Endodermal cell (in vitro differentiated cells): ENCODE data around the gene CFHR3. TPM values are rescaled to one million over a fixed set of nuclear protein-coding genes. Genes with fewer than 3 reads are reported as not detected.
"Not testable (repeated sequence)": the region's sequence is repeated elsewhere in the genome, so short reads cannot be mapped to it uniquely, and the experiment has no call there.

ENCODE experiments used
- DNase-seq: peaks from one replicate; pipeline ENCODE4 v3.0.0-alpha.2; 2017
- H3K27ac ChIP-seq: 2 replicates; pipeline ENCODE4 v1.5.1; 2013; ENCODE audit warnings: mild to moderate bottlenecking, low read depth, low read length, moderate library complexity
- H3K27me3 ChIP-seq: 2 replicates; pipeline ENCODE4 v1.6.1; 2013; ENCODE audit warnings: mild to moderate bottlenecking, low read length, moderate library complexity; ENCODE audit not compliant: insufficient read depth, control insufficient read depth, poor library complexity, severe bottlenecking
- H3K36me3 ChIP-seq: 2 replicates; pipeline ENCODE4 v1.7.0; 2013; ENCODE audit warnings: mild to moderate bottlenecking, low read length, moderate library complexity; ENCODE audit not compliant: control insufficient read depth, insufficient read depth
- H3K4me1 ChIP-seq: one replicate; pipeline ENCODE4 v1.7.0; 2013; ENCODE audit warnings: low read length; ENCODE audit not compliant: control insufficient read depth, insufficient read depth
- H3K4me3 ChIP-seq: 2 replicates; pipeline ENCODE4 v1.5.1; 2013; ENCODE audit warnings: mild to moderate bottlenecking, low read length, moderate library complexity
- H3K9ac ChIP-seq: 2 replicates; pipeline ENCODE4 v1.6.1; 2013; ENCODE audit warnings: mild to moderate bottlenecking, low read length, moderate library complexity; ENCODE audit not compliant: poor library complexity, severe bottlenecking; ENCODE audit errors: extremely low read depth
- H3K9me3 ChIP-seq: 2 replicates; pipeline ENCODE4 v1.6.1; 2013; ENCODE audit warnings: mild to moderate bottlenecking, low read length, moderate library complexity; ENCODE audit not compliant: control insufficient read depth
- H3K27ac Mint-ChIP-seq: 2 replicates; pipeline ENCODE4 v1.8.0; 2020; ENCODE audit warnings: mixed read lengths
- H3K27me3 Mint-ChIP-seq: 2 replicates; pipeline ENCODE4 v1.8.0; 2021; ENCODE audit warnings: mild to moderate bottlenecking, mixed read lengths; ENCODE audit not compliant: insufficient read depth
- H3K36me3 Mint-ChIP-seq: 2 replicates; pipeline ENCODE4 v1.8.0; 2020; ENCODE audit warnings: low read depth, mixed read lengths
- H3K4me1 Mint-ChIP-seq: 2 replicates; pipeline ENCODE4 v1.8.0; 2020; ENCODE audit warnings: mixed read lengths
- H3K4me3 Mint-ChIP-seq: 2 replicates; pipeline ENCODE4 v1.8.0; 2020; ENCODE audit warnings: mild to moderate bottlenecking, moderate library complexity, mixed read lengths
- H3K9me3 Mint-ChIP-seq: 2 replicates; pipeline ENCODE4 v1.8.0; 2020; ENCODE audit warnings: mild to moderate bottlenecking, mixed read lengths
- CTCF ChIP-seq: fragments of 200-600 bp; sonication (generic); conservative IDR thresholded peaks from 2 replicates; pipeline ENCODE4 v1.5.0; 2021; ENCODE audit warnings: antibody characterized with exemption, mild to moderate bottlenecking
- WGBS, 2 experiments: methylation state at CpG; one replicate each; pipeline versions ENCODE4 v1.1.5 to v1.1.7; 2013; ENCODE audit warnings: missing lambda C conversion rate in 2 of 2, mixed read lengths in 1 of 2; ENCODE audit not compliant: insufficient coverage in 1 of 2, insufficient read length in 1 of 2; 5-methylcytosine and 5-hydroxymethylcytosine counted together
- total RNA-seq, 2 donors: library from RNA; stranded (reverse); fragmentation: NEBNext Ultra II Directional in 1 of 2; extraction: Animal tissue kit (Norgen Biotek cat#: 25700) in 1 of 2; gene quantifications; 2 replicates in 1 of 2; 3 replicates in 1 of 2; pipeline ENCODE4 v1.2.1, GENCODE V29; 2021

The CFHR3 gene
- total RNA-seq, 2 donors from 2014 or later, result 1.0 TPM; not detected in 1

- H3K4me3 ChIP-seq, H3K4me3 Mint-ChIP-seq, H3K4me1 Mint-ChIP-seq, H3K4me1 ChIP-seq, DNase-seq, H3K9me3 ChIP-seq, H3K27ac Mint-ChIP-seq, H3K36me3 ChIP-seq, H3K27ac ChIP-seq, H3K36me3 Mint-ChIP-seq, H3K27me3 ChIP-seq, H3K27me3 Mint-ChIP-seq, H3K9ac ChIP-seq: not testable (repeated sequence)
- peak; percentile 78 for TF ChIP-seq CTCF
- H3K9me3 Mint-ChIP-seq, result peaks cover 19% of the 10 kb centered on the region
- WGBS, 2 experiments, result 36 to 58% methylated on average over 3 to 5 of the region's 6 CpGs
These were observed 31.4 kb upstream of the CFHR3 start for GRCh38 chr1:196743244-196743643.

- H3K9ac ChIP-seq, H3K36me3 ChIP-seq, H3K27ac Mint-ChIP-seq, H3K4me1 Mint-ChIP-seq, H3K27me3 ChIP-seq, DNase-seq, H3K36me3 Mint-ChIP-seq, H3K27ac ChIP-seq, H3K9me3 ChIP-seq, H3K9me3 Mint-ChIP-seq, H3K27me3 Mint-ChIP-seq, H3K4me3 Mint-ChIP-seq, H3K4me3 ChIP-seq, H3K4me1 ChIP-seq: not testable (repeated sequence)
- 95 to 100% methylated on average over 1 to 4 of the region's 4 CpGs for WGBS, 2 experiments
These were observed 9.5 kb upstream of the CFHR3 start for GRCh38 chr1:196765019-196765740.

GRCh38 chr1:196769823-196770222 is 4.8 kb upstream of the CFHR3 start:
- 92 to 96% methylated on average over 4 of the region's 4 CpGs for WGBS, 2 experiments
- H3K4me1 ChIP-seq, H3K4me3 Mint-ChIP-seq, H3K27me3 ChIP-seq, H3K9me3 ChIP-seq, H3K4me1 Mint-ChIP-seq, H3K27ac ChIP-seq, H3K36me3 Mint-ChIP-seq, H3K9me3 Mint-ChIP-seq, H3K27ac Mint-ChIP-seq, DNase-seq, H3K36me3 ChIP-seq, H3K9ac ChIP-seq, H3K4me3 ChIP-seq, H3K27me3 Mint-ChIP-seq: not testable (repeated sequence)

GRCh38 chr1:196773713-196774112 is 927 bp upstream of the CFHR3 start:
- TF ChIP-seq CTCF, result no peak
- Histone ChIP-seq H3K27me3 (no peaks in the 10 kb centered on the region), H3K4me3 (no peak overlapping the region), H3K9me3 (no peaks in the 10 kb centered on the region), H3K4me1 (no peaks in the 10 kb centered on the region), H3K27ac (no peak overlapping the region), H3K36me3 (no peaks in the 10 kb centered on the region), H3K9ac (no peak overlapping the region)
- no peaks in the 10 kb centered on the region for H3K9me3 Mint-ChIP-seq
- no peak for DNase-seq
- no peak overlapping the region for H3K4me3 Mint-ChIP-seq
- WGBS, 2 experiments, result 100% methylated on average over 1 of the region's 1 CpG; no CpG with 5 or more reads in 1 of the 2 experiments
- H3K36me3 Mint-ChIP-seq, result no peaks in the 10 kb centered on the region
- no peak overlapping the region for H3K27ac Mint-ChIP-seq
- no peaks in the 10 kb centered on the region for H3K4me1 Mint-ChIP-seq
- H3K27me3 Mint-ChIP-seq, result no peaks in the 10 kb centered on the region
